Stimulated activated CD4-positive, alpha-beta T cell treated with anti-CD3 and anti-CD28 coated beads, Interleukin-12 subunit alpha, Interleukin-12 subunit beta, amount 100 ng/mL, for 48 hours (primary cell): ENCODE results near the gene PIGR.

Experiments used
- DNase-seq, 3 donors: peaks; one replicate each; pipeline ENCODE4 v3.0.0-alpha.2; 2020; ENCODE audit warnings: low read depth in 2 of 3, low spot score in 1 of 3

Gene PIGR

GRCh38 chr1:206892351-206892984 lies 53.8 kb downstream of the PIGR start:
- DNase-seq: no peak

- DNase-seq: no peak
Measured at GRCh38 chr1:206891412-206891811, 54.9 kb downstream of the PIGR start.

- no peak for DNase-seq
Measured at GRCh38 chr1:206890125-206891060, 55.9 kb downstream of the PIGR start.

- DNase-seq: no peak
Measured at GRCh38 chr1:206887701-206888100, 58.6 kb downstream of the PIGR start.

- no peak for DNase-seq
Measured at GRCh38 chr1:206886831-206887230, 59.4 kb downstream of the PIGR start.

GRCh38 chr1:206885341-206886060 lies 60.8 kb downstream of the PIGR start:
- DNase-seq: no peak

GRCh38 chr1:206883876-206884275 lies 62.4 kb downstream of the PIGR start:
- no peak for DNase-seq

- no peak for DNase-seq
Measured at GRCh38 chr1:206883160-206883559, 63.1 kb downstream of the PIGR start.

- DNase-seq: no peak
Measured at GRCh38 chr1:206882555-206882954, 63.7 kb downstream of the PIGR start.

- no peak for DNase-seq
Measured at GRCh38 chr1:206880314-206880713, 66.0 kb downstream of the PIGR start.
